ENCODE measurements around the gene BCL11B. TPM values are rescaled to one million over a fixed set of nuclear protein-coding genes. Genes with fewer than 3 reads are reported as not detected.

Gene BCL11B
- total RNA-seq, 1 donor from 2014 or later, result 0.67 TPM

DNA sequence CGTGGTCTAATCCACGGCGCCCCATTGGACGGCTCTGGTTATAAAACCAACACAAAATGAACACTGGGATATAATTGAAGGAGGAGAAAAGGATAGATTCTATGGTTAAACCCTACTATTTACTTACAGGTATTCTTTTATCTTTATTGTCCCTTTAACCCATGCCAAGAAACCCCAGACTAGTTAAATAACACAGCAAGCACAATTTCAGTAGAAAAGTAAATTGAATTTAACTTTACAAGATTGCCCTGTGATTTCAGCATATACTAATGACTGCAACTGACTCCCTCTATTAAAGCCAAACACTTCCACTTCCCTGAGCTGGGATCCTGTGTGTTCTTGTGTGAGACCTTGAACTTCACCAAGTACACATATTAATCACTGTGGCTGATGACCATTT is 45.3 kb downstream of the BCL11B start:
- no peak for DNase-seq (ENCODE audit: low spot score)

DNA sequence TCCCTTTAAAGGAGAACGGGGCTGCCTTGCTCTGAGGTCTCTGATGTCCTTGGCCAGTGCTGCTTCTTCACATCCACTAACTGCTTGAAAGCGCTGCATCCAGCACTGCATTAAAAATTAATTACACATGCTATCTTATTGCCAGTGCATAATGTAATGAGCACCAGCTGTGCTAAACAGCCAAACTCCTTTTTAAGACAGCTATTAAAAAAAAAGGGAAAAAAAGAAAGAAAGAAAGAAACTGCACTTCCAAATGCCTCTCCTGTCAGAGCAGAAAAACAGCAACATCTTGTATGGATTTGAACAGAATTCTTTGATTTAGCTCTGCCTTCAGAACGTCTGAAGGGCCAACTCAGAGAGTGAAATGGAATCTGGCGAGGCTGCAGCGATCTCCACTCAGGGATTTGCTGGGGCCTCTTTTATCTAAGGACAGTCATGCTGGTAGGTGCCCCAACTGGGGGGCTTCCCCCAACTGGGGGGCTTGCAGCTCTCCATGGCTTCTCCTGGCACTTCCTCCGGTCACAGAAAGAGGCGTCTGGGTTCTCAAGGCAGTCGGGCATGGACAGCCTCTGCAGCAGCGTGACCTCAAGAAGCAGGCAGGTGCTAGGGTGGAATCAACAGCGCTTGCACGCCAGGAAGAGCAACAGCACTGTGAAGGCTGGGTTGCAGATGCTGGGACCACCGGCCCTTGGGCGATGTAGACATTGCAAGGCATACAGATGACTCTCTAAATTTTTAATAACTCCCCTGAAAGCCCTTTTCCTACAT is 46.4 kb downstream of the BCL11B start:
- no peak for DNase-seq (ENCODE audit: low spot score)

DNA sequence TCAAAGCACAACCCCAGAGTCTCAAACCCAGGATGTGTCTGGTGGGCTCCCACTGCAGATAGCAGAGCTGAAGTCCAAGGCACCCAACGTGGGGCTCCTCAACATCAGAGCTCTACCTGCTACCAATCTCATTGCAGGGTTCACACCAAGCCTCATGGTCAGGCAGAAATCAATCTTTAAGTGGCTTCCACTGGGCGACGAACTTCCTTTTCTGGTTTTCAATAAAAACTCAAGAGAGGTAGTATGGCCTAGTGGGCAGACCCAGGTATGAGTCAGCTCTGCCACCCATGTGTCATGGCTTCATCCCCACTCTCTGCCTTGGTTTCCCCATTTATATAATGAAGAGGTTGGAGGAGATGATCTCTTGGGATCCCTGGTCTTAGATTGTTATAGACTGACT is 47.0 kb downstream of the BCL11B start:
- no peak for DNase-seq (ENCODE audit: low spot score)

DNA sequence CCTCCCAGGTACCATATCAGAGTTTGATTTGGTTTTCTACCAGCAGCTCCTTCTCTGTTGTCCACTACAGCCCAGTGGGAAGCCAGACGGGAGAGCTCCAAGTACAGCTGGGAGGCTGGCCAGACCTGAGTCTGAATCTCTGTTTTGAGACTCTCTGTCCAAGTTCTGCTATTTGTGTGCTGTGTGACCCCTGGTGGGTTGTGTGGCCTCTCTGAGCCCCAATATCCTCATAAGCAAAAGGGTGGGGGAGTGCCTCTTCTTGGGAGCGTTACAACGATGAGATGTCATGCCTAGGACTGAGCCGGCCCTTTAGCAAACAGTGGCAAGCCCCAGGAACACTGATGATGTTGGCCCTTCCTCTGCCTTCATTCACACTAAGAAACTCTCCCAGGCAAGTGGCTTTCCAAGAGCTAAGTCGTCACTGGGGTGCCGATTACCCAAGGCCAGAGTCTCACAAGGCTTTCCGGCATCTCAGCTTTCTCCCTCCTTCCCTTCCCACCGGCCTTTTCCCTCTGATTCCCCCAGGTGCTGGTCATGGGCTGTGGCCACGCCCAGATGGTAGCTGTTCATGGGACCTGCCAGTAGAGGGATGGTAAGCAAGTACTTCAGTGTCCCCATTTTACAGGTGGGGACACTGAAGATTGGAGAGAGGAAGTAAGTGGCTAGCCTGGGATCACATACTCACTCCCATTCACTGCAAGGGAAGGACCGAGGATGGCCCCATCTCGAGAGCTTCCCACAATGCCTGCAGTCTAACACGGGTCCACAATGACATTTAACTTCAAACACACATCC is 47.7 kb downstream of the BCL11B start:
- no peak for DNase-seq (ENCODE audit: low spot score)

DNA sequence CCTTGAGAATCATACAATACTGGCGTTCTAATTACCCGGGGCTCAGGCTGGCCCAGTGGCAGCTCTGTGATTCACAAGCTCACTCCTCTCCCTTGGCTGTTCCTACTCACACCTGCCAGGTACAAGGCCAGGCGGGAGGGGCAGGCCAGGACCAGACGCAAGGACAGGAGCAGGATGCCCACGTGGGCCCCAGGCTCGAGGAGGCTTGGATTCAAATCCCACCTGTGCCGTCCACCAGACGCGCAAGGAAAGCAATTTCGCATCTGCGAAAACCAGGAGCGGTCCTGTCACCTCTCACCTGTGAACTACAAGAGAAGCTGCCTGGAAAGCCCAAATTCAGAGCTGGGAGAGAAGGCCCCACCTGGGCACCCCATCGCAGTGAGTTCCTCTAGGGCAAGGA is 50.6 kb downstream of the BCL11B start:
- no peak for DNase-seq (ENCODE audit: low spot score)

DNA sequence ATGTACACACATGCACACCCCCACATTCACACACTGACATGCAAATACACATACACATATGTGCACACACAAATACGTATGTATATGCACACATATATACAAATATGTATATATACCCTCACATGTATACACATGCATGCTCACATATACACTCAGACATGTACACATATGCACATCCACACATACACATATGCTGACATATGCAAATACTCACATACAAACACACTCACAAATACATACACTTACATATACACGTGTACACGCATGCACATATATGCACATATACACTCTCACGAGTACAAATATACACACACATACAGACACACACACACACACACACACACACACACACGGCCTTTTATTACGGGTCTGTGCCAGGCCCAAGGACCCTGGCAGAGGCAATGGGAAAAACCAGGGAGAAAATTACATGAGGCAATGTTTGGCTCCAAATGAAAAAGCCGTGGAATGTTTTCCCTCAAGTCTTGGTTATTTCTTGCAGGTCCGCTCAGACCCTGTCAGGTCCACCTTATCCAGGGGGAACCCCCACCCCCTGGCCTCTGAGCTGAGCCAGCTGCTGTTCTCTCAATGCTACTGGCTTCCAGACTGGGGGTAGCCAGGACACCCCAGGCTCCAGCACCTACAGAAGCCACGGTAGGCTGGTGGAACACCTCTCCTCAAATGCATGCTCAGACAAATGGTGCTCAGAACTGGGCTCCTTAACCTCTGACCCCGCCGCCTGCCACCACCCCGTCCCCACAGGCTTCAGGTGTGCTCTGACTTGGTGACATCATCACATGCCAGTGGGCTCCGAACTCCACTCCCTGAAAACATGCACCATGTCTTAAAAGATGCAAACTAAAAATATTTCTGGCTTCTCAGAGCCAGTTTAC is 54.7 kb downstream of the BCL11B start:
- no peak for DNase-seq (ENCODE audit: low spot score)

DNA sequence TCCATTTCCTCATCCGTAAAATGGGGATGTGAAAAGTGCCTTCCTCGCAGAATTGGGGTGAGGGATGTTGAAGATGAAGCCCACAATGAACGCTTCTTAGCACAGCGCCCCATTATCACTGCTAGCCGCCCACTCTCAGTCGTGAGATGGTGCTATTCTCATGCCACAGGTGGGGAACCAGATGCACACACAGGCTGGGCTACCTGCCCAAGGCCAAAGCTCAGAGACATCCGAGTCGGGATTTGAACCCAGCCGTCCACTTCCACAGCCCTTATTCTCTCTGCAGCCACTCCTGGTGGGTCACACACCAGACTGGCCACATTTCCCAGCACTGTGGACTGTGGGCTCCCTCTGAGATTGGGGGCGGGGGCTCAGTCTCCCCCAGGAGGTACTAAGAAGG is 55.8 kb downstream of the BCL11B start:
- no peak for DNase-seq (ENCODE audit: low spot score)

DNA sequence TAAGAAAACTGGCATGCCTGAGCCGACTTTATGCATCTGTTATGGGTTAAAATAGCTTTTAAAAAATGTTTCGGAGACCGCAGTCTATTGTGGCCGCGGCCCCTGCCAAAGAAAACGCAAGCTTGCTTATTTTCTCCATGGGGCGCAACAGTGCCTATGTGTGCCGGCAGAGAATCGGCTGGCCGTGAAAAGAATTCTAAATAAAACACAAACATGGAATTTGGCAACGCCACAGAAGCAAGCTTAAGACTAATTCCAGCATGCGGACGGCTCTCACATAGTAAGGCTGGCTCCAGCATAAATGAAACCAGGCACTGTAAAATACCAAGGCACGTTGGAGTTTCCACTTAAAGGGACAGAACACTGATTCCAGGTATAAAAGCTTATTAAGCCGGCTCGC is 56.7 kb downstream of the BCL11B start:
- DNase-seq (ENCODE audit: low spot score), result no peak

DNA sequence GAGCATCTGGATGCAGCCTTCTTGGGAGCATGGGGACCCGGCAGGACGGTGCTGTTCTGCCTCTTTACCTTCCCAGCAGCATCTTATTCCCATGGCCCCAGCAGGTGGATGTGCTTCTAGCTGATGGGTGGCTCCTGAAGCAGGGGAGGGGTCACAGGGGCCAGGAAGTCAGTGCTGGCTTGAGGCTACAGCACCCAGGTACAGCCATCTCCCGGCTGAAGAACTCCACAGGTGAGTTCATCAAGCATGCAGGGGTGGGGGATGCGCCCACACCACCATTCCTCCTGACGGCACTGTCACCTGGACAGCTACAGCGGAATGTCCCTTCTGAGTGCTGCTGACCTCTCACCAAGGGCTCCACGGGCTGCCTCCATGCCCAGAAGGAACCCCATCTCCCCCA is 57.3 kb downstream of the BCL11B start:
- no peak for DNase-seq (ENCODE audit: low spot score)

DNA sequence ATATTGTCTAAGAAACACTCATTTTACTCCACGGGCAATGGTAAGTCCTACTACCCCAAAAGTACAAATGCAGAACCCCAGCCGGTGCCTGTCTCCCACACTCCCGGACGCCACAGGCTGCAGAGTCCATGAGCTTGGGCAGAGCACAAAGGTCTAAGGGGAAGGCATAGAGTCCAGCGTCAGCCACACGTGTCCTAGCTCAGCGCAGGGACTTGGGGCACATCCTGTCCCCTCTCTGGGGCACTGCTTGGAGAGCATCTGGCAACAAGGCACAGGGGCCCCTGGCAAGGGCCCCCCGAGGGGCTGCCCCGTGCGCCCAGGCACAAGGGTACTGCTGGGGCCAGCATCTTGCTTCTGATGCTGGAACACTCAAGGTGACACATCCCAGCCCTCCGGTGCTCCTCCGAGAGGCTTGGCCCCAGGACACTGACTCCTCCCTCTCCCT is 58.4 kb downstream of the BCL11B start:
- DNase-seq (ENCODE audit: low spot score), result no peak

DNA sequence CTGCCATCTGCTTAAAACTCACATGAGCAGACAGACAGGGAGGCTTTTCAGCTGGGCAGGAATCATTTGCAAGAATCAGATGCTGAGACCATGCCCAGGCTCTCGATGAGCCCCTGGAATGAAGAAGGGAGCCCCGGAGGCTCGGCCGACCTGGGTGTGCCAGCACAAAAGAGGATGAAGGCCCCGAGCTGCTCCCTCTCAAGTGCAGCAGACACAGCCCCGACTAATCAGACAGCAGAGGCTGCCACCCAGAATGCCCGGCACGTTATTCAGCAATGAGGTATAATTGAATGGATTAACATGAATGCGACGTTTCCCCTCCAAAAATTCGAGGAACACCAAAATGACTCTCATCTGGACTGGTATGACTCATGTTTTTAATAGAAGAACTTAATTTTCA is 58.9 kb downstream of the BCL11B start:
- DNase-seq (ENCODE audit: low spot score), result no peak

DNA sequence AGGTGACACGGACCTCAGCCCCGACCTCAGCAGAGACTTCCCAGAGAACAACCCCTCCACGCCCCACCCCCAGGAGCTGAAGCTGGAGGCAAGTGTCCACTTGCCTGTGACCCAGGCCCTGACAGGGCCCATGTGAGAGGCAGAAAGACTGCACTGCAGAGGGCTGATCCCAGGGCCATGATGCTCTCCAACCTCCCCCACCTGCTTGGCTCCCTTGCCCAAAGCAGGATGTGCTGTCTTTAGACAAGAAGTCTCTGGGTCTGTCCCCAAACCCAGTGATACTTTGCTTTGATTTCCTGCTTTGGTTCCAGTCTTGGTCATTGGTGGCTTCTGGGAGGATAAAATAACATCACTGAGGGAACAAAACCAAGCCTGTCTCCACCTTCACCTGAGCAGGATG is 59.4 kb downstream of the BCL11B start:
- no peak for DNase-seq (ENCODE audit: low spot score)

DNA sequence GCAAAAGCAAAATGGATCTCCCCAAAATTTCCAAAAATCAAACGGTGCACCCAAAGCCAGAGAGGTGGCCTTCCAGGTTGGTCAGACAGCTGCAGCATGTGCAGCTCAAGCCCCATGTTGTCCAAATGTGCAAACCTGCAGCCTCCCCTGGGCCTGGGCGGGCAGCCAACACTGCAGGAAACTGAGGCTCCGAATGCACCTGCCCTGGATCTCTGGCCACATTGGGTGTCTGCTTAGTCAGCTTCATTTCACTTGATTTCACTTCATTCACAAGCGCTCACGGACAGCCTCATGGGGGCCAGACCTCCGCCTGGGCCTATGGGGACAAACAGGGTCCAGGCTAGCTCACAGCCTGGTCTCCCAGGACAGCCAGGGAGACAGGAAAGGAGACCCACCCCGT is 59.8 kb downstream of the BCL11B start:
- no peak for DNase-seq (ENCODE audit: low spot score)

DNA sequence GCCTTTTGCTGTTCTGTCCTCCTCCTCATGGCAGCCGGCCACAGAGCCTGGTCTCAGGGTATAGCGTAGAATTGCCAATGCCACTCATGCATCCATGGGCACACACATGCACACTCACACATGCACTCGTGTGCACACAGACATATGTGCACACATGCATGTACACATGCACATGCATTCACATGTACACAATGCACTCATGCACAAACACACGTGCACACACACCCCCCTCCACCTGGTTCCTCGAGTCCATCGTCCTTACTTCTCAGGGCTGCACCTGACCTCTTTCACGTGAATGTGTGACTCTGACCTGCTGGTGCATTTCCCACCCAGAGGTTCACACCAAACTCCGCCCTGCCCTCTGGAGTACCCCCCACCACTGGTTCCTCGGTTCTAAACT is 60.6 kb downstream of the BCL11B start:
- DNase-seq (ENCODE audit: low spot score), result no peak

DNA sequence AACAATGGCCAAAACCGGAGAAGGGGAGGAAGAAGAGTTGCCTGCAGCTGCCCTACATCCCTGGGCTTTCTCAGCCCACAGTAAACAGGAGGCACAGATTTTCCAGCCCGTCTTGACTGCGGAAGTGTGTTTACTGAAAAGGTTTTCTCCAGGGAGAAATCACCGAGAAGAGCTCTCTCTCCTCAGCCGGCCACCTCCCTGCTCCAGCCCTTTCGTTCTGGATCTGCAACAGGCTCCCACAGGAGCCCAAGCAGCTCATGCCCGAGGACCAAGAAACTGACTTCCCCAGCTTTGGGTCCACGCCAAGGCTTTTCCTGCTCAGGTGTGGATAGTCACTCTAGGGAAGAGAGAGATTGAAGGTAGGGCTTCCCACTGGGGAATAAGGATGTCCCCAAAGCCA is 61.7 kb downstream of the BCL11B start:
- DNase-seq (ENCODE audit: low spot score), result no peak

DNA sequence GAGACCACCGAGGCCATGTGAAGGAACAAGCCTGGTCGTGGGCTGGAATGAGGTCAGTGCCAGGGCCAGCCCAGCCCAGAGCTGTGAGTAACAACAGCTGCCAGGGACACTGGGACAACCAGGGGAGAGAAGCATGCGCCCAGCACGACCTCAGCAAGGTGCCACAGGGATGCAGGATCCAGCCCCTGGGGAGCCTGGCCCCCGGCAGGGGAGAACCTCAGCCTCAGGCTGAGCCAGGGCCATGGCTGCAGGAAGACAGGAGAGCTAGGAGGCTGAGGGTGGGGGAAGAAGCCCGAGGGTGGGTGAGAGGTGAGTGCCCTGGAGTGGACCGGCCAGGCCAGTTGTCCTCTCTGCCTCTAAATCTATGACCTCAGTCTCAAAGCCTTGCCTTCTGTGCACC is 62.6 kb downstream of the BCL11B start:
- DNase-seq (ENCODE audit: low spot score), result no peak

DNA sequence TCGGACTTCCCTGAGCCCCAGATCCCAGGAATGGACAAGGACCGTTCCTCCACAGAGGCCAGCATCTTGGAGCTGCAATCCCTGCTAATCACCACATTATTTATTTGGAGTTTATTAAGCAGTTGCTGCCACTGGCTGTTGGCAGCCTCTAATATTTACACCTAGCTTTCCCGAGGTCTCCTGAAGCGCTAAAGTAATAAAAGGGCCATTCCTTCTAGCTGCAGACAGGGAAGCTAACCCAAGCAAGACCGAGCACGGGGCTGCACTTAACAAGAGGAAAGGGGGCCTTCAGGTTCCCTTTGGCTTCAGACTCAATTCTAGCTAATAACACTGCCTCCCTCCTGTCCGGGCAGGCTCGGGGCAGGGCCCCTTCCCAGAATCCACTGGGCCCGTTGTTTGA is 63.7 kb downstream of the BCL11B start:
- DNase-seq (ENCODE audit: low spot score), result no peak

DNA sequence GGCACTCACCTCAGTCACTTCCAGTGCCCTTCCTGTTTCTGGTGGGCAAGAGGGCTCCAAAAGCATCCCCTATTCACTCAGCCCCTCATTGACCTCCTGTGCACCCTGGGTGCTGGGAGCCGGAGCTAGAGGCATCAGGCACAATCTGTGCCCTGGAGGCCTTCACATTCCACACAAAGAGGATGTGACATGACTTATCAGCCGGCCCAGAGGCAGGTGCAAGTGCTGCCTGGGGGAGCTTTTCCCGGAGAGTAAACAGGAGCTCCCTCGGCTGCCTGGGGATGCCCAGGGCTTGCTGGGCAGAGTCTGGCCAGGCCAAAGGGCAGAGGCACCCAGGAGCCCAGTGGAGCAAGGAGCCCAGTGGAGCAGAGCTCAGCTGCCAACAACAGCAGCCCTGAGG is 64.5 kb downstream of the BCL11B start:
- no peak for DNase-seq (ENCODE audit: low spot score)

DNA sequence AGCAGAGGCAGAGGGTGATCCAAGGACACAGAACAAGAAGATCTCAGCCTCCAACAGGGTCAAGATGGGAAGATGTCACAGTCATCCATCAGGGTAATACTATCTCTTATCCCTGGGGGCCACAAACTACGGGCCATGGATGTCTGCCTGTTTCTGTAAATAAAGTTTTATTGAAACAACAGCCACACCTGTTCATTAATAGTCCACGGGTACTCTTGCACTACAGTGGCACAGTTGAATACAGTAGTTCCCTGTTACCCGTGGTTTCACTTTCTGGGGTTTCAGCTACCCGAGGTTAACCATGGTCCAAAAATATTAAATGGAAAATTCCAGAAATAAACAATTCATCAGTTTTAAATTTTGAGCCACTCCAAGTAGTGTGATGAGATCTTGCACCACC is 65.9 kb downstream of the BCL11B start:
- DNase-seq (ENCODE audit: low spot score), result no peak

DNA sequence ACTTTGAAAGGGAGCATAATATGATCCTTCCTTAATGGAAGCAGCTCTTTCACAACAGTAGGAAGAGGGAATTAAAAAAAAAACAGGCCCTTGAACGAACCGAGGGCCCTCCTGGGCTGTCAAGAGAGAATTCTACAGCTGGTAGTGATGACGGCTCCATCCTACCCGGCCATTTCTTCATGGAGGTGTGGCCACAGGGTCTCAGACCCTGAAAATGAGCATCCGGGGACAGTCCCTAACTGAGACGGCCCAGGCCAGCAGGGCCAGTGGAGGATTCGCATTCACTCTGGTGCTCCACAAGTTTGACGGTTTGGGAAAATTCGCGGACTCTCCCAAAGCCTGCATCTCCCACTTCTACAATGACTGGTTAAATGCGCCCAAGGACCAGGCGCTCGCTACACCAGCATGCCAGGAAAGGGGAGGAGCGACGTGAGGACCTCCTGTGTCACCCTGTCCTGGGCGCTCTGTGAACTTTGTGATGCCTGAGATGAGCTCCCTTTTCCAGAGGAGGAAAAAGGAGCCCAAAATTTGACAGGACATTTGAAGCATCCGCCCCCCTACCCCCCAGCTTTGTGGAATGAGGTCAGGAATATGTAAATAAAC is 66.8 kb downstream of the BCL11B start:
- no peak for DNase-seq (ENCODE audit: low spot score)

DNA sequence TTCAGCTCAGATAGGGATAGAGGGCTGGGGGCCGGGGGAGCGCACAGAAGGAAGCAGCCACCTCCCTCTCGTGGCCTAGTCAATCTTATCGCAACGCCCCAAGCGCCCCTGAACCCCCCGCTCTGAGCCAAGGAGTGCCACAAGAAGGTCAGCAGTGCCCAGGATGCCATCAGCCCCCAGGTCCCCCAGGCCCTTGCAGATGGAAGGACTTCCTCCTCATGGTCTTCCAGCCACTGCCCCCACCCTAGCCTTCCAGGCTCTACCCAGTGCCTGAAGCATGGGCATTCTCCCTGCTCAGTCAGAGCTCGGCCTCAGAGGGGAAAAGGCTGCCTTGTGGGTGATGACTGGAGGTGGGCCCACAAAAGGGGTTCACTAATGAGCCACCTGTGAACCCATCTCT is 68.2 kb downstream of the BCL11B start:
- no peak for DNase-seq (ENCODE audit: low spot score)
